ENCODE data around the gene MRGPRE.

DNA sequence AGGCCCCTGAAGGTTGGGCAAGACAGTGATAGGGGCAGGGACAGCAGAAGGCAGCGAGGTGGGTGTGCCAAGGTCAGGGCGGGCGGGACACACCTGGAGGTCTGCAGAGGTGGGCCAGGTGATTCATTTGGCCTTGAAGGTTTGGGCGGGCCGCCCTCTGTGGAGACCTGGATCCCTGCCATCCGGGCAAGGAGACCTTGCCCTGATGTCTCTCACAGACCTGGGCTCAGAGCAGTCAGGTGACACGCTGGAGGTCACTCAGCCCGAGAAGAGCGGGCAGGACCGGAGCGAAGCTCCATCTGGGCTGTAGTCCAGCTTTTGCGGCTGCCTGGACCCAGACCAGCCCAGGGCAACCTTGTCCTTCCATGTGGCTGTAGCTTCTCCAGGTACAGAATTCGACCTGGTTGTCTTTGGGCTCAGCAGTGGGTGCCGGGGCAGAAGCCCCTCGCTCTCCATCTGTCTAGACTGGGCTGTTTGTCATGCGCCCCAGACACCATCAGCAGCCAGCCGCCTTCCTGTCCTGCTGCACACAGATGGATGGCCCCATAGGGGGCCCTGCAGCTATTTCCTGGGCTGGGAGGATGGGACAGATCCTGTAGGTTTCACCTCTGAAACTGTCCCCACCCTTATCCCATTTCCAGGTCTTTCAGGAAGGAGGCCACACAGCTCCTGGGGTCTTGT, 16.7 kb downstream of the MRGPRE start:
- TF ChIP-seq, protein P1, sequence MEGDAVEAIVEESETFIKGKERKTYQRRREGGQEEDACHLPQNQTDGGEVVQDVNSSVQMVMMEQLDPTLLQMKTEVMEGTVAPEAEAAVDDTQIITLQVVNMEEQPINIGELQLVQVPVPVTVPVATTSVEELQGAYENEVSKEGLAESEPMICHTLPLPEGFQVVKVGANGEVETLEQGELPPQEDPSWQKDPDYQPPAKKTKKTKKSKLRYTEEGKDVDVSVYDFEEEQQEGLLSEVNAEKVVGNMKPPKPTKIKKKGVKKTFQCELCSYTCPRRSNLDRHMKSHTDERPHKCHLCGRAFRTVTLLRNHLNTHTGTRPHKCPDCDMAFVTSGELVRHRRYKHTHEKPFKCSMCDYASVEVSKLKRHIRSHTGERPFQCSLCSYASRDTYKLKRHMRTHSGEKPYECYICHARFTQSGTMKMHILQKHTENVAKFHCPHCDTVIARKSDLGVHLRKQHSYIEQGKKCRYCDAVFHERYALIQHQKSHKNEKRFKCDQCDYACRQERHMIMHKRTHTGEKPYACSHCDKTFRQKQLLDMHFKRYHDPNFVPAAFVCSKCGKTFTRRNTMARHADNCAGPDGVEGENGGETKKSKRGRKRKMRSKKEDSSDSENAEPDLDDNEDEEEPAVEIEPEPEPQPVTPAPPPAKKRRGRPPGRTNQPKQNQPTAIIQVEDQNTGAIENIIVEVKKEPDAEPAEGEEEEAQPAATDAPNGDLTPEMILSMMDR (IDR thresholded peaks at IDR 0.05; ENCODE audit: low read depth, low read length, poor library complexity, severe bottlenecking), result no peak
- TF ChIP-seq EZH2phosphoT487 (IDR thresholded peaks at IDR 0.05; ENCODE audit: borderline replicate concordance, low read length), result no peak
